ENCODE results near the gene SAPCD2. TPM values are rescaled to one million over a fixed set of nuclear protein-coding genes. Genes with fewer than 3 reads are reported as not detected.

The SAPCD2 gene
- total and polyA plus RNA-seq, 9 of the 15 experiments (the other 6 are each of a cell fraction or from before 2014, with no cell fraction given), result 3.4 to 91.8 (median 18.8) TPM

DNA sequence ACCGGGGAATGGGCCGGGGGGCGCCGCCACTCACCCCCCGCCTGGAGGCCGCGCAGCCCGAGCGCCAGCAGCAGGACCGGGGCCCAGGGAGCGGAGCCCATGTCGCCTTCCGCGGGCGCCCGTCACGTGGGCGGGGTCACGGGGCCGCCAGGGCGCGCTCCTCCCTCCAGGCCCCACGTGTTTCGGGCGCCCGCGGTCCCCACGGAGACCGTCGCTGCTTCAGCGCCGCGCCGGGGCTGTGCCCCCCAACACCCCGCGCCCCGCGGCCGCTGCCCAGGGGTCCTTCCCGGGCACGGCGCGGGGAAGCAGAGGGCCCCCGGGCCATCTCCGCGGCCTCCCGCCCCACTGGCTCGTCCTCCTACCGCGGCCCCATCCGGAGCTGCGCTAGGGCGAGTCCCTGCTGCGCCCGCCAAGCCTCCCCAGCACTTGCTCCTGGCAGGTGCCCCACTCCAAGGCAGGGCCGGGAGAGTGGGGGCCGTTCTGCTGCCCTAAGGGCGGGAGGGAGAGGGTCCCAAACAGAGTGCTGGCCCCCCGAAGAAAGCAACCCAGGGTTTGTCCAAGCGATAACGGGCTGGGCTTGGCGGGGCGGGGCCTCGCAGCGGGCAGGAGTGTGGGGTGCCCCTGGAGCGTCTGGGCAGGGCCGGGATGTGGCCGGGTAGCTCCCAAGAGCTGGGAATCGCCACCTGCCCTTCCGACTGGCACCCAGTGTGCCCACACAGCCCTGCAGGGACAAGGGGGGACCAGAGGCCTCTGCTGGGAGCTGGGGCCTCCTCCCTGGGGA lies 44.4 kb upstream of the SAPCD2 start, which contains the start of gene DPP7 (continued):
- TF ChIP-seq, protein P1, sequence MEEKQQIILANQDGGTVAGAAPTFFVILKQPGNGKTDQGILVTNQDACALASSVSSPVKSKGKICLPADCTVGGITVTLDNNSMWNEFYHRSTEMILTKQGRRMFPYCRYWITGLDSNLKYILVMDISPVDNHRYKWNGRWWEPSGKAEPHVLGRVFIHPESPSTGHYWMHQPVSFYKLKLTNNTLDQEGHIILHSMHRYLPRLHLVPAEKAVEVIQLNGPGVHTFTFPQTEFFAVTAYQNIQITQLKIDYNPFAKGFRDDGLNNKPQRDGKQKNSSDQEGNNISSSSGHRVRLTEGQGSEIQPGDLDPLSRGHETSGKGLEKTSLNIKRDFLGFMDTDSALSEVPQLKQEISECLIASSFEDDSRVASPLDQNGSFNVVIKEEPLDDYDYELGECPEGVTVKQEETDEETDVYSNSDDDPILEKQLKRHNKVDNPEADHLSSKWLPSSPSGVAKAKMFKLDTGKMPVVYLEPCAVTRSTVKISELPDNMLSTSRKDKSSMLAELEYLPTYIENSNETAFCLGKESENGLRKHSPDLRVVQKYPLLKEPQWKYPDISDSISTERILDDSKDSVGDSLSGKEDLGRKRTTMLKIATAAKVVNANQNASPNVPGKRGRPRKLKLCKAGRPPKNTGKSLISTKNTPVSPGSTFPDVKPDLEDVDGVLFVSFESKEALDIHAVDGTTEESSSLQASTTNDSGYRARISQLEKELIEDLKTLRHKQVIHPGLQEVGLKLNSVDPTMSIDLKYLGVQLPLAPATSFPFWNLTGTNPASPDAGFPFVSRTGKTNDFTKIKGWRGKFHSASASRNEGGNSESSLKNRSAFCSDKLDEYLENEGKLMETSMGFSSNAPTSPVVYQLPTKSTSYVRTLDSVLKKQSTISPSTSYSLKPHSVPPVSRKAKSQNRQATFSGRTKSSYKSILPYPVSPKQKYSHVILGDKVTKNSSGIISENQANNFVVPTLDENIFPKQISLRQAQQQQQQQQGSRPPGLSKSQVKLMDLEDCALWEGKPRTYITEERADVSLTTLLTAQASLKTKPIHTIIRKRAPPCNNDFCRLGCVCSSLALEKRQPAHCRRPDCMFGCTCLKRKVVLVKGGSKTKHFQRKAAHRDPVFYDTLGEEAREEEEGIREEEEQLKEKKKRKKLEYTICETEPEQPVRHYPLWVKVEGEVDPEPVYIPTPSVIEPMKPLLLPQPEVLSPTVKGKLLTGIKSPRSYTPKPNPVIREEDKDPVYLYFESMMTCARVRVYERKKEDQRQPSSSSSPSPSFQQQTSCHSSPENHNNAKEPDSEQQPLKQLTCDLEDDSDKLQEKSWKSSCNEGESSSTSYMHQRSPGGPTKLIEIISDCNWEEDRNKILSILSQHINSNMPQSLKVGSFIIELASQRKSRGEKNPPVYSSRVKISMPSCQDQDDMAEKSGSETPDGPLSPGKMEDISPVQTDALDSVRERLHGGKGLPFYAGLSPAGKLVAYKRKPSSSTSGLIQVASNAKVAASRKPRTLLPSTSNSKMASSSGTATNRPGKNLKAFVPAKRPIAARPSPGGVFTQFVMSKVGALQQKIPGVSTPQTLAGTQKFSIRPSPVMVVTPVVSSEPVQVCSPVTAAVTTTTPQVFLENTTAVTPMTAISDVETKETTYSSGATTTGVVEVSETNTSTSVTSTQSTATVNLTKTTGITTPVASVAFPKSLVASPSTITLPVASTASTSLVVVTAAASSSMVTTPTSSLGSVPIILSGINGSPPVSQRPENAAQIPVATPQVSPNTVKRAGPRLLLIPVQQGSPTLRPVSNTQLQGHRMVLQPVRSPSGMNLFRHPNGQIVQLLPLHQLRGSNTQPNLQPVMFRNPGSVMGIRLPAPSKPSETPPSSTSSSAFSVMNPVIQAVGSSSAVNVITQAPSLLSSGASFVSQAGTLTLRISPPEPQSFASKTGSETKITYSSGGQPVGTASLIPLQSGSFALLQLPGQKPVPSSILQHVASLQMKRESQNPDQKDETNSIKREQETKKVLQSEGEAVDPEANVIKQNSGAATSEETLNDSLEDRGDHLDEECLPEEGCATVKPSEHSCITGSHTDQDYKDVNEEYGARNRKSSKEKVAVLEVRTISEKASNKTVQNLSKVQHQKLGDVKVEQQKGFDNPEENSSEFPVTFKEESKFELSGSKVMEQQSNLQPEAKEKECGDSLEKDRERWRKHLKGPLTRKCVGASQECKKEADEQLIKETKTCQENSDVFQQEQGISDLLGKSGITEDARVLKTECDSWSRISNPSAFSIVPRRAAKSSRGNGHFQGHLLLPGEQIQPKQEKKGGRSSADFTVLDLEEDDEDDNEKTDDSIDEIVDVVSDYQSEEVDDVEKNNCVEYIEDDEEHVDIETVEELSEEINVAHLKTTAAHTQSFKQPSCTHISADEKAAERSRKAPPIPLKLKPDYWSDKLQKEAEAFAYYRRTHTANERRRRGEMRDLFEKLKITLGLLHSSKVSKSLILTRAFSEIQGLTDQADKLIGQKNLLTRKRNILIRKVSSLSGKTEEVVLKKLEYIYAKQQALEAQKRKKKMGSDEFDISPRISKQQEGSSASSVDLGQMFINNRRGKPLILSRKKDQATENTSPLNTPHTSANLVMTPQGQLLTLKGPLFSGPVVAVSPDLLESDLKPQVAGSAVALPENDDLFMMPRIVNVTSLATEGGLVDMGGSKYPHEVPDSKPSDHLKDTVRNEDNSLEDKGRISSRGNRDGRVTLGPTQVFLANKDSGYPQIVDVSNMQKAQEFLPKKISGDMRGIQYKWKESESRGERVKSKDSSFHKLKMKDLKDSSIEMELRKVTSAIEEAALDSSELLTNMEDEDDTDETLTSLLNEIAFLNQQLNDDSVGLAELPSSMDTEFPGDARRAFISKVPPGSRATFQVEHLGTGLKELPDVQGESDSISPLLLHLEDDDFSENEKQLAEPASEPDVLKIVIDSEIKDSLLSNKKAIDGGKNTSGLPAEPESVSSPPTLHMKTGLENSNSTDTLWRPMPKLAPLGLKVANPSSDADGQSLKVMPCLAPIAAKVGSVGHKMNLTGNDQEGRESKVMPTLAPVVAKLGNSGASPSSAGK (IDR thresholded peaks at IDR 0.05), result peak; percentile 55
- no peak for TF ChIP-seq ZNF668 (CRISPR knock-in tag; IDR thresholded peaks at IDR 0.05)
- TF ChIP-seq ZBTB8A (IDR thresholded peaks at IDR 0.05; ENCODE audit: partially characterized antibody), result no peak
- TF ChIP-seq NCOA4 (IDR thresholded peaks at IDR 0.05; ENCODE audit: partially characterized antibody), result no peak
- TF ChIP-seq BDP1 (IDR thresholded peaks at IDR 0.05; ENCODE audit: insufficient read depth, insufficient read length), result no peak
- TF ChIP-seq POLR3A (IDR thresholded peaks at IDR 0.05; ENCODE audit: borderline replicate concordance, extremely low read depth, insufficient read depth, insufficient read length), result no peak
- no peak for TF ChIP-seq ZNF354B (CRISPR knock-in tag; IDR thresholded peaks at IDR 0.05)
- TF ChIP-seq XRCC4 (IDR thresholded peaks at IDR 0.05; ENCODE audit: extremely low read depth, insufficient read depth, insufficient read length), result no peak
- TF ChIP-seq ZNF282 (CRISPR knock-in tag; IDR thresholded peaks at IDR 0.05), result no peak
- TF ChIP-seq TAF1 (IDR thresholded peaks at IDR 0.05; ENCODE audit: control insufficient read depth, extremely low read depth, insufficient read depth, low read length, severe bottlenecking), result no peak
- no peak for TF ChIP-seq POLR2H (tag; IDR thresholded peaks at IDR 0.05; ENCODE audit: low read depth)
- TF ChIP-seq TCF7 (IDR thresholded peaks at IDR 0.05; ENCODE audit: borderline replicate concordance), result no peak
- TF ChIP-seq, protein P2, sequence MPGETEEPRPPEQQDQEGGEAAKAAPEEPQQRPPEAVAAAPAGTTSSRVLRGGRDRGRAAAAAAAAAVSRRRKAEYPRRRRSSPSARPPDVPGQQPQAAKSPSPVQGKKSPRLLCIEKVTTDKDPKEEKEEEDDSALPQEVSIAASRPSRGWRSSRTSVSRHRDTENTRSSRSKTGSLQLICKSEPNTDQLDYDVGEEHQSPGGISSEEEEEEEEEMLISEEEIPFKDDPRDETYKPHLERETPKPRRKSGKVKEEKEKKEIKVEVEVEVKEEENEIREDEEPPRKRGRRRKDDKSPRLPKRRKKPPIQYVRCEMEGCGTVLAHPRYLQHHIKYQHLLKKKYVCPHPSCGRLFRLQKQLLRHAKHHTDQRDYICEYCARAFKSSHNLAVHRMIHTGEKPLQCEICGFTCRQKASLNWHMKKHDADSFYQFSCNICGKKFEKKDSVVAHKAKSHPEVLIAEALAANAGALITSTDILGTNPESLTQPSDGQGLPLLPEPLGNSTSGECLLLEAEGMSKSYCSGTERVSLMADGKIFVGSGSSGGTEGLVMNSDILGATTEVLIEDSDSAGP (CRISPR knock-in tag; IDR thresholded peaks at IDR 0.05), result no peak
- 0 out of 2 replicates have a peak, but pooled peaks have one; percentile 63 for TF ChIP-seq ZBTB17 (CRISPR knock-in tag; IDR thresholded peaks at IDR 0.05)

Data from K562 (cell line).